B cell (primary cell): Measurements from ENCODE around the gene C1orf226. TPM values are rescaled to one million over a fixed set of nuclear protein-coding genes. Genes with fewer than 3 reads are reported as not detected.

Source experiments
- ATAC-seq: fragments of 200-7000 bp; cut with Tn5 transposase; one replicate; pipeline ENCODE4 v1.10.0; 2021; ENCODE audit warnings: low read depth, mild to moderate bottlenecking, moderate number of reproducible peaks, moderate library complexity
- CTCF ChIA-PET: fragments of 350-600 bp; sonication (Branson Sonifier 250); formaldehyde crosslinking; loops from one replicate; lab custom pipeline; 2021; ENCODE audit warnings: antibody characterized with exemption, inconsistent platforms; lab: Charles Lee
- POLR2A ChIA-PET: fragments of 350-600 bp; sonication (Branson Sonifier 250); formaldehyde crosslinking; loops from one replicate; lab custom pipeline; 2021; ENCODE audit warnings: antibody characterized with exemption; lab: Charles Lee
- DNase-seq: peaks from one replicate; pipeline ENCODE4 v3.0.0; 2013
- H2AFZ ChIP-seq: 2 replicates; pipeline ENCODE4 v1.6.1; 2012; ENCODE audit warnings: mild to moderate bottlenecking, low read depth, low read length; ENCODE audit not compliant: insufficient read depth, poor library complexity, severe bottlenecking
- H3K27ac ChIP-seq, 2 donors: 1 replicate in 1 of 2; 2 replicates in 1 of 2; pipeline ENCODE4 v1.5.1; 2012 to 2013; ENCODE audit warnings: low read length in 2 of 2, mild to moderate bottlenecking in 2 of 2, moderate library complexity in 1 of 2
- H3K27me3 ChIP-seq, 4 experiments: fragments of 200-600 bp in 1 of 4; sonication (generic) in 1 of 4; replicated peaks in 1 of 4; 1 replicate in 2 of 4; 2 replicates in 2 of 4; pipeline versions ENCODE4 v1.6.1 to v1.7.0; 2013 to 2016; ENCODE audit warnings: low read length in 3 of 4, mild to moderate bottlenecking in 2 of 4, mixed read lengths in 1 of 4, moderate library complexity in 1 of 4; ENCODE audit not compliant: insufficient read depth in 4 of 4, control insufficient read depth in 3 of 4; ENCODE audit errors: control extremely low read depth in 1 of 4
- H3K36me3 ChIP-seq, 2 experiments: replicated peaks in 1 of 2; 1 replicate in 1 of 2; 2 replicates in 1 of 2; pipeline versions ENCODE4 v1.6.1 to v1.7.1; 2013; ENCODE audit warnings: low read length in 1 of 2; ENCODE audit not compliant: insufficient read depth in 2 of 2, control insufficient read depth in 1 of 2; ENCODE audit errors: control extremely low read depth in 1 of 2, extremely low read depth in 1 of 2
- H3K4me1 ChIP-seq, 2 donors: fragments of 200-600 bp in 1 of 2; sonication (generic) in 1 of 2; 1 replicate in 1 of 2; 2 replicates in 1 of 2; pipeline versions ENCODE4 v1.5.1 to v1.6.1; 2013 to 2017; ENCODE audit warnings: low read length in 2 of 2; ENCODE audit not compliant: control insufficient read depth in 2 of 2, insufficient read depth in 2 of 2
- H3K4me2 ChIP-seq: replicated peaks from 2 replicates; pipeline ENCODE3; 2012; ENCODE audit warnings: mild to moderate bottlenecking, low read depth, low read length; ENCODE audit not compliant: poor library complexity, severe bottlenecking
- H3K4me3 ChIP-seq, 5 experiments: fragments of 200-600 bp in 1 of 5; sonication (generic) in 1 of 5; 1 replicate in 3 of 5; 2 replicates in 2 of 5; pipeline versions ENCODE4 v1.5.1 to v1.7.0; 2011 to 2016; ENCODE audit warnings: low read length in 4 of 5, mild to moderate bottlenecking in 4 of 5, low read depth in 2 of 5, control low read depth in 1 of 5, moderate library complexity in 1 of 5; ENCODE audit not compliant: insufficient read depth in 1 of 5; ENCODE audit errors: control extremely low read depth in 1 of 5, extremely low read depth in 1 of 5
- H3K79me2 ChIP-seq: fragments of 200-600 bp; sonication (generic); one replicate; pipeline ENCODE4 v1.6.0; 2016; ENCODE audit warnings: low read length; ENCODE audit not compliant: control insufficient read depth, insufficient read depth
- H3K9ac ChIP-seq: fragments of 200-600 bp; sonication (generic); 2 replicates; pipeline ENCODE4 v1.6.1; 2017; ENCODE audit warnings: mild to moderate bottlenecking, low read length, moderate library complexity
- H3K9me3 ChIP-seq, 3 donors: one replicate each; pipeline versions ENCODE4 v1.6.1 to v1.7.1; 2013; ENCODE audit warnings: low read length in 2 of 3; ENCODE audit not compliant: control insufficient read depth in 2 of 3, insufficient read depth in 1 of 3; ENCODE audit errors: control extremely low read depth in 1 of 3
- H4K20me1 ChIP-seq: 2 replicates; pipeline ENCODE4 v1.6.0; 2012; ENCODE audit warnings: mild to moderate bottlenecking, low read length; ENCODE audit not compliant: insufficient read depth, control insufficient read depth, poor library complexity, severe bottlenecking
- H3K27ac Mint-ChIP-seq: one replicate; pipeline ENCODE4 v1.8.0; 2021; ENCODE audit warnings: mixed read lengths
- H3K27me3 Mint-ChIP-seq: one replicate; pipeline ENCODE4 v1.8.0; 2021; ENCODE audit warnings: mixed read lengths
- H3K4me1 Mint-ChIP-seq: one replicate; pipeline ENCODE4 v1.8.0; 2021; ENCODE audit warnings: mixed read lengths
- H3K4me3 Mint-ChIP-seq: one replicate; pipeline ENCODE4 v1.8.0; 2021; ENCODE audit warnings: mixed read lengths
- H3K9me3 Mint-ChIP-seq: one replicate; pipeline ENCODE4 v1.8.0; 2022; ENCODE audit warnings: mixed read lengths; ENCODE audit not compliant: insufficient read depth
- EZH2 ChIP-seq: IDR thresholded peaks from 2 replicates; pipeline ENCODE4 v1.6.1; 2012; ENCODE audit warnings: borderline replicate concordance, low read depth, mild to moderate bottlenecking, moderate library complexity, low read length; ENCODE audit not compliant: insufficient read depth, poor library complexity, severe bottlenecking
- WGBS: methylation state at CpG from one replicate; pipeline ENCODE4 v1.1.5; 2013; ENCODE audit warnings: missing lambda C conversion rate; ENCODE audit not compliant: insufficient coverage; 5-methylcytosine and 5-hydroxymethylcytosine counted together
- intact Hi-C: fragments of 100-400 bp; cut with micrococcal nuclease; formaldehyde crosslinking; loops from one replicate; pipeline ENCODE4 v1.10.0; 2022
- polyA plus RNA-seq: library from polyadenylated mRNA; depleted of rRNA; stranded (reverse); fragments of >200 nt; gene quantifications from 2 replicates; pipeline ENCODE4 v1.2.3, GENCODE V29; 2012
- total RNA-seq, 2 donors: library from RNA; stranded (reverse); fragments of 120-200 nt in 1 of 2; gene quantifications; 1 replicate in 1 of 2; 2 replicates in 1 of 2; pipeline versions ENCODE4 v1.2.3 to v1.2.4, GENCODE V29; 2013 to 2022
- TF ChIP-seq, protein P1 (sequence below): fragments of 200-600 bp; IDR thresholded peaks from one replicate; pipeline ENCODE4 v1.8.0; 2022; ENCODE audit warnings: antibody characterized with exemption, mild to moderate bottlenecking

Gene C1orf226
- total and polyA plus RNA-seq, 2 donors (not counting 1 experiment from before 2014, with no cell fraction given), result 0.01 to 0.10 TPM

GRCh38 chr1:162398999-162399580 is 17.6 kb downstream of the C1orf226 start:
- Mint-ChIP-seq H3K4me1 (no peaks in the 10 kb centered on the region), H3K27ac (no peak overlapping the region), H3K9me3 (no peaks in the 10 kb centered on the region), H3K27me3 (peaks cover 51% of the 10 kb centered on the region), H3K4me3 (no peak overlapping the region)
- ATAC-seq (no peak), DNase-seq (no peak)
- 100% methylated on average over 3 of the region's 8 CpGs for WGBS
- H4K20me1 ChIP-seq, result no peaks in the 10 kb centered on the region
- H3K27me3 ChIP-seq, result peaks cover 0 to 8% (median 2%) of the 10 kb centered on the region in 4 experiments
- H3K27ac ChIP-seq, result no peak overlapping the region
- no peaks in the 10 kb centered on the region for H3K9me3 ChIP-seq
- CTCF ChIA-PET, result no interaction called here
- H3K79me2 ChIP-seq, result no peaks in the 10 kb centered on the region
- intact Hi-C loops, result no loop called here
- H3K9ac ChIP-seq, result no peak overlapping the region
- H3K4me2 ChIP-seq, result no peak overlapping the region
- no peak overlapping the region for H2AFZ ChIP-seq
- H3K4me1 ChIP-seq, result no peaks in the 10 kb centered on the region
- no peaks in the 10 kb centered on the region for H3K36me3 ChIP-seq
- no peak for TF ChIP-seq EZH2
- TF ChIP-seq, protein P1, sequence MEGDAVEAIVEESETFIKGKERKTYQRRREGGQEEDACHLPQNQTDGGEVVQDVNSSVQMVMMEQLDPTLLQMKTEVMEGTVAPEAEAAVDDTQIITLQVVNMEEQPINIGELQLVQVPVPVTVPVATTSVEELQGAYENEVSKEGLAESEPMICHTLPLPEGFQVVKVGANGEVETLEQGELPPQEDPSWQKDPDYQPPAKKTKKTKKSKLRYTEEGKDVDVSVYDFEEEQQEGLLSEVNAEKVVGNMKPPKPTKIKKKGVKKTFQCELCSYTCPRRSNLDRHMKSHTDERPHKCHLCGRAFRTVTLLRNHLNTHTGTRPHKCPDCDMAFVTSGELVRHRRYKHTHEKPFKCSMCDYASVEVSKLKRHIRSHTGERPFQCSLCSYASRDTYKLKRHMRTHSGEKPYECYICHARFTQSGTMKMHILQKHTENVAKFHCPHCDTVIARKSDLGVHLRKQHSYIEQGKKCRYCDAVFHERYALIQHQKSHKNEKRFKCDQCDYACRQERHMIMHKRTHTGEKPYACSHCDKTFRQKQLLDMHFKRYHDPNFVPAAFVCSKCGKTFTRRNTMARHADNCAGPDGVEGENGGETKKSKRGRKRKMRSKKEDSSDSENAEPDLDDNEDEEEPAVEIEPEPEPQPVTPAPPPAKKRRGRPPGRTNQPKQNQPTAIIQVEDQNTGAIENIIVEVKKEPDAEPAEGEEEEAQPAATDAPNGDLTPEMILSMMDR, result no peak
- POLR2A ChIA-PET, result no interaction called here
- H3K4me3 ChIP-seq, result no peak overlapping the region

- intact Hi-C loops, result no loop called here
- Mint-ChIP-seq H3K4me1 (no peaks in the 10 kb centered on the region), H3K27me3 (peaks cover 50% of the 10 kb centered on the region), H3K9me3 (no peaks in the 10 kb centered on the region), H3K27ac (no peak overlapping the region), H3K4me3 (no peak overlapping the region)
- Histone ChIP-seq H3K4me3 (no peak overlapping the region), H3K36me3 (no peaks in the 10 kb centered on the region), H3K9me3 (no peaks in the 10 kb centered on the region), H3K27ac (no peak overlapping the region), H4K20me1 (no peaks in the 10 kb centered on the region), H2AFZ (no peak overlapping the region), H3K27me3 (peaks cover 0 to 8% (median 2%) of the 10 kb centered on the region in 4 experiments), H3K9ac (no peak overlapping the region), H3K4me1 (no peaks in the 10 kb centered on the region), H3K4me2 (no peak overlapping the region), H3K79me2 (no peaks in the 10 kb centered on the region)
- ChIA-PET CTCF (no interaction called here), POLR2A (no interaction called here)
- no peak for ATAC-seq
- TF ChIP-seq, protein P1, result no peak
- no peak for TF ChIP-seq EZH2
- no peak for DNase-seq
- 98% methylated on average over 8 of the region's 10 CpGs for WGBS
Measured at GRCh38 chr1:162400790-162401355, 19.3 kb downstream of the C1orf226 start.
